GM12878 (cell line): ENCODE measurements around the gene ZNFX1. TPM values are rescaled to one million over a fixed set of nuclear protein-coding genes. Genes with fewer than 3 reads are reported as not detected.

Source experiments
- ATAC-seq: fragments of 200-7000 bp; cut with Tn5 transposase; 3 replicates; pipeline ENCODE4 v1.9.1; 2020; ENCODE audit warnings: mild to moderate bottlenecking, moderate library complexity
- BruUV-seq: library from RNA; stranded (reverse); fragments of 400-500 nt; replicated peaks from 2 replicates; lab custom pipeline; 2021; lab: Mats Ljungman, UMichigan
- CTCF ChIA-PET: fragments of 300-600 bp; sonication (Branson Sonifier 250); formaldehyde crosslinking; extraction: SDS; loops from one replicate; lab custom pipeline; 2021; ENCODE audit warnings: inconsistent platforms; lab: Yijun Ruan, JAX
- POLR2A ChIA-PET: fragments of 350-600 bp; formaldehyde crosslinking; extraction: SDS; loops from one replicate; lab custom pipeline; 2021; ENCODE audit warnings: inconsistent platforms; lab: Charles Lee
- RAD21 ChIA-PET: fragments of 300-600 bp; sonication (Branson Sonifier 250); formaldehyde crosslinking; loops from one replicate; lab custom pipeline; 2023; ENCODE audit warnings: antibody characterized with exemption; ENCODE audit not compliant: unreplicated experiment; lab: Charles Lee
- SMC1A ChIA-PET: fragments of 300-600 bp; sonication (Branson Sonifier 250); formaldehyde crosslinking; loops from one replicate; lab custom pipeline; 2023; ENCODE audit not compliant: unreplicated experiment, uncharacterized antibody; lab: Charles Lee
- DNase-seq: peaks from one replicate; pipeline ENCODE4 v3.0.0-alpha.2; 2011; ENCODE audit warnings: low read depth, low spot score
- FAIRE-seq: peaks from 3 replicates; lab custom pipeline; 2011; peaks lifted over from hg19 to GRCh38; lab: Jason Lieb, UNC
- H2AFZ ChIP-seq: 2 replicates; pipeline ENCODE4 v1.6.0; 2011; ENCODE audit warnings: low read depth, low read length, control low read depth; ENCODE audit not compliant: control insufficient read depth
- H3K27ac ChIP-seq: 2 replicates; pipeline ENCODE4 v1.5.1; 2011; ENCODE audit warnings: control low read depth; ENCODE audit not compliant: control insufficient read depth, insufficient read depth
- H3K27me3 ChIP-seq, 2 experiments: replicated peaks in 1 of 2; 2 replicates each; pipeline versions ENCODE4 v1.6.0 to v1.6.1; 2011; ENCODE audit warnings: low read length in 1 of 2; ENCODE audit not compliant: control insufficient read depth in 2 of 2, insufficient read depth in 2 of 2
- H3K36me3 ChIP-seq, 2 experiments: 2 replicates each; pipeline ENCODE4 v1.5.1; 2011; ENCODE audit warnings: low read length in 1 of 2; ENCODE audit not compliant: control insufficient read depth in 2 of 2, insufficient read depth in 2 of 2
- H3K4me1 ChIP-seq: 2 replicates; pipeline ENCODE4 v1.6.1; 2011; ENCODE audit warnings: mild to moderate bottlenecking, low read length, moderate library complexity, mixed read lengths; ENCODE audit not compliant: control insufficient read depth, insufficient read depth
- H3K4me2 ChIP-seq: 2 replicates; pipeline ENCODE4 v1.6.0; 2011; ENCODE audit warnings: control low read depth; ENCODE audit not compliant: control insufficient read depth, insufficient read depth
- H3K4me3 ChIP-seq: fragments of 200-600 bp; sonication (generic); 2 replicates; pipeline ENCODE4 v1.5.1; 2016
- H3K79me2 ChIP-seq: 2 replicates; pipeline ENCODE4 v1.6.0; 2011; ENCODE audit warnings: low read length; ENCODE audit not compliant: control insufficient read depth, insufficient read depth
- H3K9ac ChIP-seq: 2 replicates; pipeline ENCODE4 v1.8.0; 2011; ENCODE audit warnings: low read length, control low read depth, mixed read lengths; ENCODE audit not compliant: control insufficient read depth, insufficient read depth
- H3K9me3 ChIP-seq: replicated peaks from 3 replicates; pipeline ENCODE4 v1.5.1; 2011; ENCODE audit warnings: mild to moderate bottlenecking, low read length; ENCODE audit not compliant: control insufficient read depth, insufficient read depth
- H4K20me1 ChIP-seq: 2 replicates; pipeline ENCODE4 v1.6.0; 2011; ENCODE audit not compliant: control insufficient read depth, insufficient read depth
- ATF3 ChIP-seq: IDR thresholded peaks from 2 replicates; pipeline ENCODE4 v1.6.1; 2011; ENCODE audit warnings: low read depth, mild to moderate bottlenecking, low read length, moderate library complexity, borderline replicate concordance; ENCODE audit errors: extremely low read depth
- POLR2A ChIP-seq: IDR thresholded peaks from 2 replicates; pipeline ENCODE4 v1.6.1; 2011; ENCODE audit warnings: low read depth, mild to moderate bottlenecking, low read length
- POLR2AphosphoS5 ChIP-seq: IDR thresholded peaks from 2 replicates; pipeline ENCODE4 v1.6.1; 2011; ENCODE audit warnings: mild to moderate bottlenecking, low read length, inconsistent platforms
- ZSCAN29 ChIP-seq: fragments of 450-650 bp; IDR thresholded peaks from 2 replicates; pipeline ENCODE4 v1.6.1; 2017; ENCODE audit warnings: mild to moderate bottlenecking, moderate library complexity
- WGBS: methylation state at CpG from one replicate; pipeline ENCODE4 v1.1.6; 2016; ENCODE audit warnings: low lambda C conversion rate; ENCODE audit not compliant: insufficient replicate concordance, insufficient coverage; ENCODE audit errors: missing lambda C conversion rate; 5-methylcytosine and 5-hydroxymethylcytosine counted together
- in situ Hi-C: fragments of 300-500 bp; cut with MboI; formaldehyde crosslinking; loops from 9 replicates; pipeline ENCODE4 v1.14.3; 2018; ENCODE audit warnings: mixed read lengths
- intact Hi-C: fragments of 100-400 bp; cut with micrococcal nuclease; formaldehyde crosslinking; loops from one replicate; pipeline ENCODE4 v1.14.2; 2022; ENCODE audit not compliant: unreplicated experiment
- polyA plus RNA-seq, 11 experiments: library from polyadenylated mRNA; depleted of rRNA in 4 of 11; unstranded in 6 of 11; stranded (reverse) in 5 of 11; fragments of >200 nt; fragmentation: Nextera tagmentation in 4 of 11; fragmentation: Illumina TruSeq in 1 of 11; extraction: Ambion mirVana in 4 of 11; extraction: Trizol in 1 of 11; gene quantifications; 1 replicate in 1 of 11; 2 replicates in 10 of 11; pipeline versions ENCODE4 v1.2.1 to v1.2.3, GENCODE V29; 2011 to 2016; ENCODE audit warnings: inconsistent platforms in 2 of 11, missing spikeins in 2 of 11, low read depth in 1 of 11
- total RNA-seq, 4 experiments: library from RNA; depleted of rRNA in 3 of 4; stranded (reverse); fragments of >200 nt in 3 of 4; fragmentation: Illumina TruSeq in 1 of 4; extraction: Trizol in 1 of 4; gene quantifications; 2 replicates each; pipeline versions ENCODE4 v1.2.1 to v1.2.3, GENCODE V29; 2013 to 2021
- TF ChIP-seq, protein P1 (sequence below): IDR thresholded peaks from 2 replicates; pipeline ENCODE4 v1.6.1; 2012; ENCODE audit warnings: mild to moderate bottlenecking, low read depth, low read length

Gene ZNFX1
- total and polyA plus RNA-seq, 10 of the 15 experiments (the other 5 are each of a cell fraction or from before 2014, with no cell fraction given), result 7.4 to 31.5 (median 25.6) TPM

DNA sequence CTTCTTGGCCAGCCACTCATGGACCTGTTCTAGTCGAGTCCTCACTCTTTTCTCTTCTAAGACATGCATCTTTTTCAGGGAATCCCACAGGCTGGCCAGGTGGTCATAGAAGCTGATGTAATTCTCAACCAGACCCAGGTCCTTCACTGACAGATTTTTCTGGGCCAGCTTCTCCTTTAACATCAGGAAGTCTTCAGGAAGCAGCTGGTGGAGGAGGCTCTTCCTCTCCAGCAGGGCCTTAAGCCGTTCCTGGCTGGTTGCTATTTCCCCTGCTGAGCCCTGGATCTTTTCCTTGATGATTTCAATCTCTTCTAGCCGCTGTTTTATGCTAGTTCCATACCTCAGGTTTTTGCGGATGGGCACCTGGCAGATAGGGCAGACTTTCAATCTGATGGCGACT is 30.1 kb downstream of the ZNFX1 start (continued):
- TF ChIP-seq ATF3, result no peak
- TF ChIP-seq, protein P1, sequence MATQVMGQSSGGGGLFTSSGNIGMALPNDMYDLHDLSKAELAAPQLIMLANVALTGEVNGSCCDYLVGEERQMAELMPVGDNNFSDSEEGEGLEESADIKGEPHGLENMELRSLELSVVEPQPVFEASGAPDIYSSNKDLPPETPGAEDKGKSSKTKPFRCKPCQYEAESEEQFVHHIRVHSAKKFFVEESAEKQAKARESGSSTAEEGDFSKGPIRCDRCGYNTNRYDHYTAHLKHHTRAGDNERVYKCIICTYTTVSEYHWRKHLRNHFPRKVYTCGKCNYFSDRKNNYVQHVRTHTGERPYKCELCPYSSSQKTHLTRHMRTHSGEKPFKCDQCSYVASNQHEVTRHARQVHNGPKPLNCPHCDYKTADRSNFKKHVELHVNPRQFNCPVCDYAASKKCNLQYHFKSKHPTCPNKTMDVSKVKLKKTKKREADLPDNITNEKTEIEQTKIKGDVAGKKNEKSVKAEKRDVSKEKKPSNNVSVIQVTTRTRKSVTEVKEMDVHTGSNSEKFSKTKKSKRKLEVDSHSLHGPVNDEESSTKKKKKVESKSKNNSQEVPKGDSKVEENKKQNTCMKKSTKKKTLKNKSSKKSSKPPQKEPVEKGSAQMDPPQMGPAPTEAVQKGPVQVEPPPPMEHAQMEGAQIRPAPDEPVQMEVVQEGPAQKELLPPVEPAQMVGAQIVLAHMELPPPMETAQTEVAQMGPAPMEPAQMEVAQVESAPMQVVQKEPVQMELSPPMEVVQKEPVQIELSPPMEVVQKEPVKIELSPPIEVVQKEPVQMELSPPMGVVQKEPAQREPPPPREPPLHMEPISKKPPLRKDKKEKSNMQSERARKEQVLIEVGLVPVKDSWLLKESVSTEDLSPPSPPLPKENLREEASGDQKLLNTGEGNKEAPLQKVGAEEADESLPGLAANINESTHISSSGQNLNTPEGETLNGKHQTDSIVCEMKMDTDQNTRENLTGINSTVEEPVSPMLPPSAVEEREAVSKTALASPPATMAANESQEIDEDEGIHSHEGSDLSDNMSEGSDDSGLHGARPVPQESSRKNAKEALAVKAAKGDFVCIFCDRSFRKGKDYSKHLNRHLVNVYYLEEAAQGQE, result no peak

DNA sequence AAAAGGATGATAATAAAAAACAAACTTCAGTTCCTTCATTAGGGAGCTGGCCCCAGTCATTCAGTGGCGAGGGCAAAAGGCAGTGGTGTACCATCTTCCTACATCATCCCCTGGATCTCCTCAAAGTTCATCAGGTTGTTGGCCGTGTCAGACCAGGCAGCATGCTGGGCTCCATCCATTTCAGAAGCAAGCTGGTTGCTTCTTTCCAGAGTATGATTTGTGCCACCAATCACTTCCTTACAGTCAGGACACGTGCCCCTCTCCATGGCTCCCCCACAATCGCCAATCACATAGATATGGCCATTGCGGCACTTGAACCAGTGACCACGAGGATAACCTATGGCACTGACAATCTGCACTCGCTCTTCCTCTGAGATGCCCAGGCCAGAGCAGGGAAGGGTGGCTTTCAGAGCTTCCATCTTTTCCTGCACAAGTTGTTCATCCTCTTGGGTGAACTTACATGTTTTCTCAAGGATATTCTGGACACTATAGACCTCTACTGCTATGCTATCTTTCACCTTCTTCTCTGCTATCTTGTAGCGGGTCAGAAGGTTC is 30.6 kb downstream of the ZNFX1 start:
- intact Hi-C loops, result loop anchor here (2.0 kb wide), 1 partner anchor 76 kb away; no protein-coding TSS in a partner anchor
- FAIRE-seq (no peak), DNase-seq (no peak)
- peaks cover 28 to 40% of the 10 kb centered on the region in 2 experiments for H3K36me3 ChIP-seq
- in situ Hi-C loops, result no loop called here
- H3K4me2 ChIP-seq, result no peak overlapping the region
- H3K4me3 ChIP-seq, result no peak overlapping the region
- no peak overlapping the region for H3K27ac ChIP-seq
- no peaks in the 10 kb centered on the region for H3K9me3 ChIP-seq
- 92% methylated on average over 8 of the region's 8 CpGs for WGBS
- CTCF ChIA-PET, result interaction anchor here (1.0 to 5.5 kb wide), 11 partner anchors 8 to 201 kb away, joined by 3 to 46 read pairs (median 5); partner anchors contain the start of gene CSE1L
- peak; percentile 61; the same call in 1 of the 2 replicates for TF ChIP-seq POLR2A
- TF ChIP-seq POLR2AphosphoS5, result peak; percentile 58; the same call in 1 of the 2 replicates
- TF ChIP-seq ZSCAN29, result no peak
- TF ChIP-seq, all 136 proteins: peak for 2
- no peak overlapping the region for H2AFZ ChIP-seq
- no peak for ATAC-seq
- ChIA-PET SMC1A (interaction anchor here (1.3 to 4.1 kb wide), 5 partner anchors 29 to 114 kb away, joined by 3 to 17 read pairs (median 8); no protein-coding TSS in a partner anchor), RAD21 (interaction anchor here (1.0 to 3.1 kb wide), 3 partner anchors 30 to 76 kb away, joined by 3 to 17 read pairs (median 8); partner anchors contain the start of gene ZNFX1), POLR2A (interaction anchor here (0.5 to 1.0 kb wide), 3 partner anchors 33 to 43 kb away, joined by 3 to 5 read pairs (median 3); no protein-coding TSS in a partner anchor)
- no peak overlapping the region for H3K9ac ChIP-seq
- no peaks in the 10 kb centered on the region for H3K4me1 ChIP-seq
- H4K20me1 ChIP-seq, result no peaks in the 10 kb centered on the region
- H3K27me3 ChIP-seq, result no peaks in the 10 kb centered on the region
- BruUV-seq, result no TSS peak
- H3K79me2 ChIP-seq, result no peaks in the 10 kb centered on the region
